ENCODE measurements around the gene KDM4E. TPM values are rescaled to one million over a fixed set of nuclear protein-coding genes. Genes with fewer than 3 reads are reported as not detected.
A peak's percentile ranks its signal among the peaks of the same experiment; 100 is the strongest.
"Not testable (repeated sequence)": the region's sequence is repeated elsewhere in the genome, so short reads cannot be mapped to it uniquely, and the experiment has no call there.

Gene KDM4E
- total RNA-seq, 1 donor from 2014 or later = not detected

DNA sequence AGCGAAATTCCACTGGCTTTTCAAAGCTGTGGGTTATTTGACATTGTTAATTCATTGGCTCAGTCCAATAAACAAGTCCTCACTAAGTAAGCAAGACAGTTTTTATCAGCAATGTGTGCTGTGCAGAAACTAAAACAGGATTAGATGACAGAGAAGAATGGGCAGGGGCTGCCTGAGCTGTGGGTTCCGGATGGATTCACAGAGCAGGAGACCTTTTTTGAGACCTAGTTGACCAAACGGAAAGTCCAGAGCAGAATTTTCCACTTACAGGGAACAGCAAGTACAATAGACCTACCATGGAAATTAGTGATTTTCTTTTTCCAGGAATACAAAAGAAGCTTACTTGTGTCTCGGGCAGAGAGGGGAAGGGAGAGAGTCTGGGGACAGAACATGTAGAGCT, 19.0 kb downstream of the KDM4E start:
- ATAC-seq (ENCODE audit: poor library complexity) = no peak
- intact Hi-C loops (cut with DNase I) = no loop called here
- no peak for DNase-seq

DNA sequence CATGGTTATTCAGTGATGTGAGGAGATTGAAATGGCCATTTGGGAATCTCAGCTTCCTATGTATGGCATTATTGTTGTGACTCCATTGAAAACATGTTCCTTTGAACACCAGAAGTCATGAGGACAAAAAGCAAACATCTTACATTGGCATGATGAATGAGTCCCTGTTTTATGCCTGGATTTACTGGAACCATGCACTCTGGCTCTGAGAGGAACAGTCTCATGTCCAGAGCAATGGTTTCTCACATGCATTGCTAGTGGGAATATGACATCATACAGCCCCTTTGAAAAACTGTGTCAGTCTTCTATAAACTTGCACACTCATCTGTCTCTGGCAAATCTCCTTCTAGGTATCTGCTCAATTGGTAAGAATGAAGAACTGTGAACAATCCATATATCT, 20.8 kb downstream of the KDM4E start:
- ATAC-seq (ENCODE audit: poor library complexity) = no peak
- DNase-seq = no peak
- intact Hi-C loops (cut with DNase I) = no loop called here

DNA sequence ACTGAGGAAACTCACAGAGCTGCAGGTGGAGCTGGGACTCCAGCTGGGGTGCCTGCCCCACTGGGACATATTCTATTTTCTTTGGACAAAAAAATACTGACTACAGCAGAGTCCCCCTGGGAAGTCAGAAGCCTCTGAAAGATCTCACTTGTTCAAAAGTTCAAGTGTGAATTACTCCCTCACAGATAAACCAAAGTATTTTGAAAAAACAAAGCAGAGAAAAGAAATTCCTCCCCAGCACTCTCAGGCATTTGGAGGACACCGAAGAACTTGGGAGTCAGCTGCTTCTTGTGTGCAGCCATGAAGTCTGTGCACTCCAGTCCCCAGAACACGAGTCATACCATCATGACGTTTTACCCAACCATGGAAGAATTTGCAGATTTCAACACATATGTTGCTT, 24.1 kb downstream of the KDM4E start, which contains the start of gene KDM4F:
Gene KDM4F (plus strand): TSS at position 301 of the 400 bp plus-strand sequence.
- intact Hi-C loops (cut with DNase I); DNase-seq; ATAC-seq (ENCODE audit: poor library complexity): not testable (repeated sequence)

DNA sequence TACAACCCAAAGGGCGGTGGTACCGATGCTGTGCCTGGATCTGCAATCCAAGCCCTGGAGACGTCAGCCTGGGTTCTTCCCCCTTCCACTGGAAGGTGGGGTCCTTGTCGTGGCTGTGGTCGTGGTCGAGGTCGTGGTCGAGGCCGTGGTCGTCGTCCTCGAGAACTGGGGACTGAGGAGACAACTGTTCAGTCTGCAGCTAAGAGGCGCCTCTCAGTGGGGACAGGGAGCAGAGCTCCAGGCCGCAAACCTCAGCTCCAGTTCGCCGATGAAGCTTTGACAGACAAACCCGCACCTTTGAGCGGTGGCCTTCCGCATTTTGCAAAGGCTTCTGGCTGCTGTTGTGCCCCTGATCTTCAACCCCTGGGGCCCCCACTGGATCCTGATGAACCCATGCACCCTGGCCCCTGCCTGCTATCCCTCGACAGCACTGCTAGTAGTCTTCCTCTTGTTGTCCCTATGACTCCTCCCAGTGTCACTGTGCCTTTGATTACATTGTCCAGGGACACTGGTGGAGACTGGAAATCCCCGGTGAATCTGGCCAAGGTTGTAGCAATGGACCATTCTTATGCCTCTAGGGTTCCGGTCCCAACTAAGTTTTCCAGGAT, 25.6 kb downstream of the KDM4E start:
- ATAC-seq (ENCODE audit: poor library complexity) = no peak
- intact Hi-C loops (cut with DNase I) = no loop called here
- no peak for DNase-seq

DNA sequence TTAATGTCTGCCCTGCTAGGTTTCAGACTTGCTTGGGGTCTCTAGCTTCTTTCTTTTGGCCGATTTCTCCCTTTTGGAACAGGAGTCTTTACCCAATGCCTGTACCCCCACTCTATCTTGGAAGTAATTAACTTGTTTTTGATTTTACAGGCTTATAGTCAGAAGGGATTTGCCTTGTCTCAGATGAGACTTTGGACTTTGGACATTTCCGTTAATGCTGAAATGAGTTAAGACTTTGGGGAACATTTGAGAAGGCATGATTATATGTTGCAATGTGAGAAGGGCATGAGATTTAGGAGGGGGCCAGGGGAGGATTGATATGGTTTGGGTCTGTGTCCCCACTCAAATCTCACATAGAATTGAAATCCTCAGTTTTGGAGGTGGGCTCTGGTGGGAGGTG, 29.3 kb downstream of the KDM4E start:
- ATAC-seq (ENCODE audit: poor library complexity) (no peak), DNase-seq (no peak)
- intact Hi-C loops (cut with DNase I) = no loop called here

DNA sequence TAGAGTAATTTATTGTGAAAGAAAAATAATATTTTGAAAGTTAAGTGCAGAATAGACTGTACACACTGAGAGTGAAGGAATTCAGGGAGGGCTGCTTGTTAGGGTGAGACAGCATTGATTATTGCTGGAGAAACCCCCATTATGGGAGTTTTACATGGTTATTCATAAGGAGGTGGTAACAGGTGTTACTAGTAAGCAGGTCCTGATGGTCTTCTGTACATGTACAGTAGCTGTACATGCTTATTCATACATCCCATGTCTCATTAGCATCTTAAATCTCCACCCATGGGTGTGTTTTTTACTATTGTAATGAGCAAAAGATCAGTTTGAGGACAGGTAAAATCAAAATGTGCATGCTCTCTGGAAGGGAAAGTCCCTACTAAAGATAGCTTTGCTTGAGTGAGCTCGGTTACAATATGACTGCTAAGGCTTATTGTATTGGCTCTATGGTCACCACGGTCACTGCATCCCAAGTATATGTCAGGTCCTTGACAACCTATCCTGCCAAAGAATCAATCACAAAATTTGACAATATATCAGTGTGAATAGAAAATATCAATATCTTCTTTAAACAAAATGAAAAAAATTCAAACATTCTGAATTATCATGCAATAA, 30.3 kb downstream of the KDM4E start:
- DNase-seq (no peak), ATAC-seq (ENCODE audit: poor library complexity) (no peak)
- intact Hi-C loops (cut with DNase I) = no loop called here

DNA sequence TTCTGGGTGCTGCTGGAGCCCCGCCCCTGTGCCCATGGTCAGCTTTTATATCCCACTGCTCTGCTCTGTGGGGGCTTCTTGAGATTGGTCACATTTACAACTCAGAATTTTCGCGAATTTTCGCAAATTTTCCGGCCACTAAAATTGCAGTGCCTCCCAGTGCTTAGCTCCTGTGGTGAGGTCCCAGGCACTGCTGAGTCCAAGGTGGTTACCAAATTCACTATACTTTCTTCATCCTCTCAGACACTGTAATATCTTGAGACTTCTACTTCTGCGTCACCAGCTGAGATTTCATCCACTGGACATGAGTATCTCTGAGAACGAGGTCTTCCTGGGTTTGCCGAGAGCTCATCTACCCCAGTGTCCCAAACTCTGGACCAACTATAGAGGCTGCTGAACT, 32.9 kb downstream of the KDM4E start:
- DNase-seq (no peak), ATAC-seq (ENCODE audit: poor library complexity) (no peak)
- intact Hi-C loops (cut with DNase I) = no loop called here

DNA sequence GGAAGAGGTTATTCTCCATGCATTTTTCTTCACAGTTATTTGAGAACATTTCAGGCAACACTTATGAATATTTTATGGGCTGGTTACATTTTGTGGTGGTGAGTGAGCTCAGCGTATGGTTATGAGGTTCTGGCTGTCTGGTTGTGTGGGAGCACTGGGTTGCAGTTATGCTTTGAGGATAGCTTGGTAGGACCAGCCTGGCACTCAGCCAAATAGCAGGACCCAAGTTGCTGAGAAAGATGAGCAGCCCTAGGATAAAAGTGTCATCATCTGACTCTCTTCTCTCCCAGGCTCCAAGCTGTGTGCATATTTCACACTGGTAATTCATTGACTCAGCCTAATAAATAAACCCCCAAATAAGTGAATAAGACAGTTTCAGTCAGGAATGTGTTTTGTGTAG, 33.6 kb downstream of the KDM4E start:
- DNase-seq (no peak), ATAC-seq (ENCODE audit: poor library complexity) (no peak)
- intact Hi-C loops (cut with DNase I) = no loop called here

DNA sequence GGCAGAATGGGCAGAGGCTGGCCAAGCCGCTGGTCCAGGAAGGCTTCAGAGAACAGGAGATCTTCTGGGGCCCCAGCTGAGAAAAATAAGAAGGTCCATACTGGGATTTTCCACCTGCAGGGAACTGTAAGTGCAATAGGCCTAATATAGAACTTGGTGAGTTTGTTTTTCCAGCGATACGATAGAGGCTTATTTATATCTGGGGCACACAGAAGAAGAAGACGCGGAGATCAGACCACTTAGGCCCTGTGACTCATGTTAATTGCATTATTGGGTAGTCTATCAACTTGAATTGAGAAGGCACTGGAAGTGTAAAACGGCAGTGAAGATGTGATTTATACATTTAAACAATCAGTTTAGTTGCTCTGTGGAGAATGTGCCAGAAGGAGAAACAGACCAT, 34.0 kb downstream of the KDM4E start:
- ATAC-seq (ENCODE audit: poor library complexity) (no peak), DNase-seq (no peak)
- intact Hi-C loops (cut with DNase I) = no loop called here

DNA sequence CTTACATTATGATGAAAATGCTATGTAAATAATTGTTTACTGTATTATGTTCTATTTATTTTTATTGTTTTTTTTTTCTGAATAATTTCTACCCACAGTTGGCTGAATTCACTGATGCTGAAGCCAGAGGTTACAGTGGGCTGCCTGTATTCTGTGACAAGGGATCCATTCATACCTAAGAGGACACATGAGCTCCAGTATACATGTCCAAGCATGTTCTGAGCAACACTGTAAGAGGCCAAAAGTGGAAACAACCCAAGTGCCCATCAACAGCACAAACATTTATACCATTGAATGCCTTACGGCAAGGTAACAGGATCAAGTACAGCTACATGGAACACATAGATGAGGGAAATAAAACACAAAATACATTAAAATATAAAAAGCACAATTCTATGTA, 40.3 kb downstream of the KDM4E start:
- no peak for DNase-seq
- ATAC-seq (ENCODE audit: poor library complexity) = no peak
- intact Hi-C loops (cut with DNase I) = loop anchor here (10.0 kb wide), 1 partner anchor 699 kb away; no protein-coding TSS in a partner anchor

DNA sequence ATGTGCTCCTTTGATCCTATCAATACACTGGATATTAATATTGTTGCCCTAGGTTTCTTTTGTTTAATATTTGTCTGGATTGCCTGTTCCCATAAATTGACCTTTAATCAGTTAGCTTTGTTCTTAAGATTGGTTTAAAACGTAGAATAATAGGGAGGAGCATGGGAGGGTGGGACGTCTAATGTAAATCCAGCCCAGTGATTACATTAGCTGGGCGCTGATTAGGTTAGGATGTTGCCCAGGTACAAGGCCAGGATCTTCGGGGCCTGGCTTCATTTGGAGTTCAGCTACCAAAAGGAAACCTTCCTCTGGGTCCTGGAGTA, 41.6 kb downstream of the KDM4E start, which contains the start of gene SRSF8:
Gene SRSF8 (plus strand): TSS at position 204 of the 323 bp plus-strand sequence. CDS start 308 bp downstream, outside the sequence.
- no peak for ATAC-seq (ENCODE audit: poor library complexity)
- intact Hi-C loops (cut with DNase I) = loop anchor here (10.0 kb wide), 1 partner anchor 698 kb away; no protein-coding TSS in a partner anchor
- DNase-seq = no peak

DNA sequence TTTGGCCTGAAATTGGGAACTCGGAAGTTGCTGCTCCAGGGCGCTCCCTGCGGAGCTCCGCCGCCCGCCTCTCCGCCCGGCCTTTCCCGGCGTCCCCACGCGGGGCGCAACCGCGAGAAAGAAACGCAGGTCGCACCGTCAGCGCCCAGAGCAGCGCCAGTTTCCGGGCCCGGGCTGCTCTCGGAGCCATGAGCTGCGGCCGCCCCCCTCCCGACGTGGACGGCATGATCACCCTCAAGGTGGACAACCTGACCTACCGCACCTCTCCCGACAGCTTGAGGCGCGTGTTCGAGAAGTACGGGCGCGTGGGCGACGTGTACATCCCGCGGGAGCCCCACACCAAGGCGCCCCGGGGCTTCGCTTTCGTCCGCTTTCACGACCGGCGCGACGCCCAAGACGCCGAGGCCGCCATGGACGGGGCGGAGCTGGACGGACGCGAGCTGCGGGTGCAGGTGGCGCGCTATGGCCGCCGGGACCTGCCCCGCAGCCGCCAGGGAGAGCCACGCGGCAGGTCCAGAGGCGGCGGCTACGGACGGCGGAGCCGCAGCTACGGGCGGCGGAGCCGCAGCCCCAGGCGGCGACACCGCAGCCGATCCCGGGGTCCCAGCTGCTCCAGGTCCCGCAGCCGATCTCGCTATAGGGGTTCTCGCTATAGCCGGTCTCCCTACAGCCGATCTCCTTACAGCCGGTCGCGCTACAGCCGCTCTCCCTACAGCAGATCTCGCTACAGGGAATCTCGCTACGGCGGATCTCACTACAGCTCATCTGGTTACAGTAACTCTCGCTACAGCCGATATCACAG, 42.2 kb downstream of the KDM4E start:
- peak; percentile 92 for DNase-seq
- intact Hi-C loops (cut with DNase I) = loop anchor here (10.0 kb wide), 1 partner anchor 698 kb away; no protein-coding TSS in a partner anchor

DNA sequence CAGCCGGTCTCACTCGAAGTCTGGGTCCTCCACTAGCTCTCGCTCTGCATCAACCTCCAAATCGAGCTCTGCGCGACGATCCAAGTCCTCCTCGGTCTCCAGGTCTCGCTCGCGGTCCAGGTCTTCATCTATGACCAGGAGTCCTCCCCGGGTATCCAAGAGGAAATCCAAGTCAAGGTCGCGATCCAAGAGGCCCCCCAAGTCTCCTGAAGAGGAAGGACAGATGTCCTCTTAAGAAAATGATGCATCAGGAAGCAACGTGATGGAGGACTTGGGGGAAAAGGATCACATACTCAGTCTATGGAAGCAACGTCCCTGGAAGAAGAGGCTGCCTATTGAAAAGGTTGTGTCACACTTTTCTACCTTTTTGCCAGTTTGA, 42.8 kb downstream of the KDM4E start:
- peak; percentile 1 for ATAC-seq (ENCODE audit: poor library complexity)
- intact Hi-C loops (cut with DNase I) = loop anchor here (2.0 to 10.0 kb wide), 2 partner anchors 83 to 697 kb away; no protein-coding TSS in a partner anchor
- DNase-seq = no peak

More for the DNA sequence above, 42.2 kb downstream of the KDM4E start:
- peak; percentile 92 for ATAC-seq (ENCODE audit: poor library complexity)

DNA sequence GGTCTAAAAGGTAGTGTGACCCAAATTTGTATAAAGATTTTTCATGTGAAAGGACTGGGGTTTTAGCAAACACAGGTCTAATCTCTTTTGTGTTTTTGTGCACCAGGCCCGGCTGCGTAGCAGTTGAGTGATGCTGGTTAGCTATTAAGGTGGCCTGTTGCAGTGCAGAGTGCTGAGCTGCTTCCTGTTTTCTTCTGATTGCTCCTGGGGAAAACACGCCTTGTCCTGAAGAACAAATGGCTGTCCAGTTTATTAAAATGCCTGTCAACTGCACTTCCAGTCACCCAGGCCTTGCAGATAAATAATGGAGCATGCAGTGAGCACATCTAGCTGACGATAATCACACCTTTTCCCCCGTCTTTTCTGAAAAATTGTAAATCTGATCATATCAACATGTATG, 43.5 kb downstream of the KDM4E start:
- DNase-seq = peak; percentile 79
- intact Hi-C loops (cut with DNase I) = loop anchor here (2.0 to 10.0 kb wide), 2 partner anchors 82 to 696 kb away; no protein-coding TSS in a partner anchor
- peak; percentile 87 for ATAC-seq (ENCODE audit: poor library complexity)

DNA sequence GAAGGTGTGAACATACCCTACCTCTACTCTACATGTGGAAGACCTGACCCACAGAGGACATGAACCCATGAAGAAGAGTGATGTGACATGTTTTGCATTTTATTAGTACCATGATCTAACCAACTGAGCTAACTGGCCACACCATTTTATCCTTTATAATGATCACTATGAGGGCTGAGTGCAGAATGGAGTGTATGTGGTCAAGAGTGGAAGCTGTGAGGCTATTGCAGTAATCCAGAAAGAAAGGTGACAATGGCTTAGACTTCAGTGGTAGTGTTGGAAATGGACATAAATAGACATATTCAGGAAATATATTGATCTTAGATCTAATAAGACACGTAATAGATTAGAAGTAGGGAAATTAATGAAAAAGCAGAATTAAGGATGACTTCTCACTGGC, 45.4 kb downstream of the KDM4E start:
- DNase-seq (no peak), ATAC-seq (ENCODE audit: poor library complexity) (no peak)
- intact Hi-C loops (cut with DNase I) = loop anchor here (10.0 kb wide), 1 partner anchor 634 kb away; no protein-coding TSS in a partner anchor

DNA sequence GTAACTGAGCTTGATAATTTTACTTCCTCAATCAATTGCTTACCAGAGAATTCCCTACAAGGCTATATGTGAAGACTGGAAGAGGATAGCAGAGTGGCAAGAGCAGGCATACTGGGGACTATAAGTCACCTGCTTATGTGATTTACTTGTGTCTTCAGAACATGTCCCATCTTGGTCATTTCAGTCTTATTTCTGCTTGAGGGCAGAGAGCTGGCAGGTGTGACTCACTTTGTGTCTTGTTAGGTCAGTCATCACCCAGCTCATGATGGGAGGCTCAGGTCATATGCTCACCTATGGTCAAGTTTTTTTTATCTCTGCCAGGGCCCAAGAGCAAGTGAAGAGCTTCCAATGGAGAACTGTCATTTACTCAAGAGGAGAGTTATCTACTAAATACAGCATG, 47.9 kb downstream of the KDM4E start:
- no peak for DNase-seq
- intact Hi-C loops (cut with DNase I) = loop anchor here (10.0 kb wide), 1 partner anchor 632 kb away; no protein-coding TSS in a partner anchor
- no peak for ATAC-seq (ENCODE audit: poor library complexity)

DNA sequence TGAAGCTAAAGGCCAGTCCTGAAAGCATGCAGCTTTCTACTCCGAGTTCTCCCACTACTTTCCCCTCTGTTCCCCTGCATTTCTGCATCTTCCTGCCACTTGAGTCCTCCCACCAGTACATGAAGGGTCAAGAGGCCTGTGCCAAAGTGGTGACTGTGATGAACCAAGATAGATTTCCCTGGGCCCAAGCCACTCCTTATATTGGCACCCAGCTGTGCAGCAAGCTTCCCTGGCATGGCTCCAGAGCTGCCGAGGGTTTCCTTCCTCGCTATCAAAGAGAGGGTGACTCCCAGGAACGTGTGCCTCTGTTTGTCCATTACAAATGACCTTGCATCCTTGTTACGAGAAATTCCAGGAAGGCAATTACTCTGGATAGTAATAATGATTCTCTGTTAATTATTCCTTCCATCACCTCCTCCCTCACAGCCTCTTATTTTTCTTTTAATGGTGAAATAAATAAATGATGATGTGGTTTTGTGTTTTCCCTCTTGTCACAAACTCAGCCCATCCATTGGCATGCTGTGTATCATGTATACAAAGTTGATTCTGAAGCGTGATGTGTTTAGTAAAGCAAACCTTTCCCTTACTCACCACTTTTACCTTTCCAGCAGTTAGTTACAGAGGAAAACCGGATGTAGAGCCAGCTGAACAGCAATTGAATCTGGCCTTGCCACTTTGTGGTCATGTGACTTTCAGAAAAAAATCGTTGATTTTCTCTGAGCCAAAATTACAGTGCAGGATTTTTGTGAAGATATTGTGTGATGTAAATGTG, 49.9 kb downstream of the KDM4E start:
- peak; percentile 88 for ATAC-seq (ENCODE audit: poor library complexity)
- intact Hi-C loops (cut with DNase I) = loop anchor here (10.0 kb wide), 1 partner anchor 630 kb away; no protein-coding TSS in a partner anchor
- DNase-seq = peak; percentile 85

DNA sequence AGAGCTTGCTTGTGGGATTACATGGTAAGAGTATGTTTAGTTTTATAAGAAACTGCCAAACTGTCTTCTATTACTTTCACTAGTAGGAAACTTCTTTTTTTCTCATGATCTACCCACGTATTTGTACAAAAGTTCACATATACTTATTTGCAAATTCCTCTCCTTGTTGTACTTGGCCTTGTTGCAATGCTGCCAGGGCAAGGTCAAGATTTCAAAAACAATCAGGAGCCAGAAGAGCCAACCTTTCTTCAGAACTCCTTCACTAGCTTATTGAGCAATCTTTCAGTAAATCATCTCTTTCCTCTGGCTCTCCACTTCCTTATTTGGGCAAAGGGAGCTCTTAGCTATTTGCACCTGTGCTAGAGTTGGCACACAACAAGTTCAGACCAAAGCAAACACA, 51.4 kb downstream of the KDM4E start:
- ATAC-seq (ENCODE audit: poor library complexity) (no peak), DNase-seq (no peak)
- intact Hi-C loops (cut with DNase I) = loop anchor here (10.0 kb wide), 1 partner anchor 628 kb away; no protein-coding TSS in a partner anchor

All from Right ventricle myocardium superior (tissue), 1 donor.